ENCODE results near the gene HAPLN2. TPM values are rescaled to one million over a fixed set of nuclear protein-coding genes. Genes with fewer than 3 reads are reported as not detected.
"Not testable (repeated sequence)": the region's sequence is repeated elsewhere in the genome, so short reads cannot be mapped to it uniquely, and the experiment has no call there.

Gene HAPLN2
- total and polyA plus RNA-seq, 12 donors, result 0.17 to 3.1 (median 1.1) TPM; not detected in 4

DNA sequence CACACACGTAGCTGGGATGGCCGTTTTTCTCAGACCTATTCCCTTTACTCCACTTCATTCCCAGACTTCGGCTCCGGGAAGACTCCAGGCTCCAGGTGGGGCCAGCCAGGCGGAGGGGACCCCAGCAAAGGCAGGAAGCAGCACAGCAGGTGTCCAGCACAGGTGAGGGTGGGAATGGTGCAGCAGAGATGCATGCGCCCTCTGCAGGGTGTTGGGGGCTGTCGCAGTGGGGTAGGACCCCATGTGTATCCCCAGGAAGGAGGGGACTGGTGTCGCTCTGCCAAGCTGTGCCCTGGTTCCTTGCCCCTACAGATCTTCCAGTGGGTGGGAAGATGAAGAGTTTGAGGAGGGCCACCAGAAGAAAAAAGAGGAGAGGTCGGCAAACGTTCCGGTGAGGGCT lies 34.4 kb upstream of the HAPLN2 start:
- WGBS, 4 donors, result 37 to 49% (median 42%) methylated on average over 10 to 11 of the region's 11 CpGs
- intact Hi-C loops (cut with DNase I), result no loop called here
- H3K27ac ChIP-seq, result no peak overlapping the region

DNA sequence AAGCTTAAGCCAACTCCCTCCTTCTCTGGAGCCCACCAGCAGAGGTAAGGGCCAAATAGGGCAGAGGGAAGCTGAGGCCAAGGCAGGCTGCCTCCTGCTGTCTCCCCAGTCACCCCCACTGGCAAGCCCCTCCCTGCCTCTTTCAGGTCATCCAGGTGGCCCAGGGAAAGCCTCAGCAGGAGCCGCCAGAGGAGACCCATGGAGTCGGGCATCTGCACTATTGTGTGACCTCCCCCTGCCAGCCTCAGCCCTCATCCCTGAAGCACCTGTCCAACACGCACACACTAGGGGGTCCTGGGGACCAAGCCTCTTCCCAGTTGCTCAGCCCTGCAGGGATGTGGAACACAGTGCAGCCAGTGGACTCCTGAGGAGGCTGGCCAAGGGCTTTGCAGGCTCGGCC lies 32.9 kb upstream of the HAPLN2 start:
- no peak overlapping the region for H3K4me3 ChIP-seq
- no peaks in the 10 kb centered on the region for H3K27me3 ChIP-seq
- H3K9me3 ChIP-seq (replicated peaks in 1 of 3), result no peaks in the 10 kb centered on the region
- no peak for TF ChIP-seq POLR2A (IDR thresholded peaks at IDR 0.05)
- TF ChIP-seq, protein P1, sequence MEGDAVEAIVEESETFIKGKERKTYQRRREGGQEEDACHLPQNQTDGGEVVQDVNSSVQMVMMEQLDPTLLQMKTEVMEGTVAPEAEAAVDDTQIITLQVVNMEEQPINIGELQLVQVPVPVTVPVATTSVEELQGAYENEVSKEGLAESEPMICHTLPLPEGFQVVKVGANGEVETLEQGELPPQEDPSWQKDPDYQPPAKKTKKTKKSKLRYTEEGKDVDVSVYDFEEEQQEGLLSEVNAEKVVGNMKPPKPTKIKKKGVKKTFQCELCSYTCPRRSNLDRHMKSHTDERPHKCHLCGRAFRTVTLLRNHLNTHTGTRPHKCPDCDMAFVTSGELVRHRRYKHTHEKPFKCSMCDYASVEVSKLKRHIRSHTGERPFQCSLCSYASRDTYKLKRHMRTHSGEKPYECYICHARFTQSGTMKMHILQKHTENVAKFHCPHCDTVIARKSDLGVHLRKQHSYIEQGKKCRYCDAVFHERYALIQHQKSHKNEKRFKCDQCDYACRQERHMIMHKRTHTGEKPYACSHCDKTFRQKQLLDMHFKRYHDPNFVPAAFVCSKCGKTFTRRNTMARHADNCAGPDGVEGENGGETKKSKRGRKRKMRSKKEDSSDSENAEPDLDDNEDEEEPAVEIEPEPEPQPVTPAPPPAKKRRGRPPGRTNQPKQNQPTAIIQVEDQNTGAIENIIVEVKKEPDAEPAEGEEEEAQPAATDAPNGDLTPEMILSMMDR (IDR thresholded peaks at IDR 0.05), result no peak
- H3K4me1 ChIP-seq (replicated peaks in 1 of 2), result peaks cover 0 to 5% of the 10 kb centered on the region in 2 donors
- no peak for DNase-seq
- H3K36me3 ChIP-seq (replicated peaks in 1 of 2), result no peaks in the 10 kb centered on the region
- intact Hi-C loops (cut with DNase I), result no loop called here
- 54 to 92% (median 58%) methylated on average over 1 to 4 of the region's 4 CpGs for WGBS, 4 donors
- no peak overlapping the region for H3K27ac ChIP-seq

More for the DNA sequence above, 34.4 kb upstream of the HAPLN2 start:
- Histone ChIP-seq H3K27me3 (no peaks in the 10 kb centered on the region), H3K9me3 (replicated peaks in 1 of 3) (no peaks in the 10 kb centered on the region), H3K4me3 (no peak overlapping the region), H3K36me3 (replicated peaks in 1 of 2) (no peaks in the 10 kb centered on the region), H3K4me1 (replicated peaks in 1 of 2) (no peaks in the 10 kb centered on the region)
- no peak for TF ChIP-seq POLR2A (IDR thresholded peaks at IDR 0.05)
- TF ChIP-seq, protein P1 (IDR thresholded peaks at IDR 0.05), result no peak
- DNase-seq, result no peak

DNA sequence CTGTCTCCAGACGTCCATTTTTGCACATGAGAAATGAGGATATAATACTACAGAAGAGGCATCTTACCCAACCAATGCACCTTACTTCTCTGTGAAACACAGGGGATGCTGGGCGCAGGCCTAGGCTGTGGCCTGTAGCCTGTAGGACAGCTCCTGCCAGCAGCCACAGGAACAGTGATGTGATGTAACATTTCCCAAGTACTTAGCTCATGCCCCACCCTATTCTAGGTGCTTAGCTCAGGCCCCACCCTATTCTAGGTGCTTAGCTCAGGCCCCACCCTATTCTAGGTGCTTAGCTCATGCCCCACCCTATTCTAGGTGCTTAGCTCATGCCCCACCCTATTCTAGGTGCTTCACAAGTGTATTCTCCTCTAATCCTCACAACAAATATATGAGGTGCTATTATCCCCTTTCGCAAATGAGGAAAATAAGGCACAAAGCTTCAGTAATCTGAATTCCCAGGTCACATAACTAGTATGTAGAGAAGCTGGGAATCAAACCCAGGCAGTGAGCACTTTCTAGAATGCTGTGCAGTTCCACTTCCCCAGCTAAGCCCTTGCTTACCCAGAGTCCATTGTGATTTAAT lies 32.2 kb upstream of the HAPLN2 start:
- Histone ChIP-seq H3K27me3 (no peaks in the 10 kb centered on the region), H3K4me3 (no peak overlapping the region), H3K9me3 (replicated peaks in 1 of 3) (no peaks in the 10 kb centered on the region), H3K4me1 (replicated peaks in 1 of 2) (peaks cover under 1 to 5% of the 10 kb centered on the region in 2 donors), H3K27ac (no peak overlapping the region), H3K36me3 (replicated peaks in 1 of 2) (no peaks in the 10 kb centered on the region)
- no peak for DNase-seq
- WGBS, 4 donors, result 84 to 88% (median 86%) methylated on average over 3 of the region's 3 CpGs
- TF ChIP-seq POLR2A (IDR thresholded peaks at IDR 0.05), result no peak
- TF ChIP-seq, protein P1 (IDR thresholded peaks at IDR 0.05), result no peak
- intact Hi-C loops (cut with DNase I), result no loop called here

DNA sequence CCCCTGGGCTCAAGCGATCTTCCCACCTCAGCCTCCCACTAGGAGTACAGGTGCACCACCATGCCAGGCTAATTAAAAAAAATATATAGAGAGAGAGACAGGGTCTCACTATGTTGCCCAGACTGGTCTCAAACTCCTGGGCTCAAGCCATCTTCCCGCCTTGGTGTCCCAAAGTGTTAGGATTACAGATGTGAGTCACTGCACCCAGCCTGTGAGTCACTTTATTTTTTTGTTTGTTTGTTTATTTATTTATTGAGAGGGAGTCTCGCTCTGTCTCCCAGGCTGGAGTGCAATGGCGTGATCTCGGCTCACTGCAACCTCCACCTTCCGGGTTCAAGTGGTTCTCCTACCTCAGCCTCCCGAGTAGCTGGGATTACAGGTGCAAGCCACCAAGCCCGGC lies 31.3 kb upstream of the HAPLN2 start:
- intact Hi-C loops (cut with DNase I); H3K4me3 ChIP-seq; DNase-seq; H3K36me3 ChIP-seq (replicated peaks in 1 of 2); H3K27me3 ChIP-seq; H3K27ac ChIP-seq; H3K9me3 ChIP-seq (replicated peaks in 1 of 3): not testable (repeated sequence)
- 81 to 90% (median 84%) methylated on average over 8 of the region's 8 CpGs for WGBS, 4 donors
- H3K4me1 ChIP-seq (replicated peaks in 1 of 2), result peaks cover 6 to 13% of the 10 kb centered on the region in 2 donors

DNA sequence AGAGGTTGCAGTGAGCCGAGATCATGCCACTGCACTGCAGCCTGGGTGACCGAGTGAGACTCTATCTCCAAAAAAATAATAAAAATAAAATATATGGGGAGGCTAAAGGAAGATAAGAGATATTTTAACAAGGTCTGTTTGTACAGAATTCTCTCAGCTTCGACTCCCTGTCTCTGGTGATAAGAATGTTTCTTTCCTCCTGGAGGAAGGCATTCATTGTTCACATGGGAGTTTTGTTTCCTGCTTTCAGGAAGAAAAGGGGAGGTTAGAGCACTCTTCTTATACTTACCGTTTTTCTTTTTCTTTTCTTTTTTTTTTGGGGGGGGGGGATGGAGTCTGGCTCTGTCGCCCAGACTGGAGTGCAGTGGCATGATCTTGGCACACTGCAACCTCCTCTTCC lies 29.7 kb upstream of the HAPLN2 start:
- H3K9me3 ChIP-seq (replicated peaks in 1 of 3), result no peaks in the 10 kb centered on the region
- no peak overlapping the region for H3K27ac ChIP-seq
- peaks cover 0 to 3% of the 10 kb centered on the region in 2 donors for H3K36me3 ChIP-seq (replicated peaks in 1 of 2)
- 44 to 51% (median 50%) methylated on average over 5 of the region's 5 CpGs for WGBS, 4 donors
- intact Hi-C loops (cut with DNase I), result no loop called here
- peaks cover 6 to 13% of the 10 kb centered on the region in 2 donors for H3K4me1 ChIP-seq (replicated peaks in 1 of 2)
- H3K4me3 ChIP-seq, result no peak overlapping the region
- DNase-seq, result no peak
- TF ChIP-seq POLR2A (IDR thresholded peaks at IDR 0.05), result no peak
- no peaks in the 10 kb centered on the region for H3K27me3 ChIP-seq

Data from adrenal gland (tissue), 12 donors.